NB4 (cell line): ENCODE data around the gene DHRS3.

Source experiments
- CTCF ChIP-seq: IDR thresholded peaks from one replicate; pipeline ENCODE4 v1.5.1; 2012; ENCODE audit warnings: low read depth, low read length
- MAX ChIP-seq: IDR thresholded peaks from 2 replicates; pipeline ENCODE4 v1.6.1; 2011; ENCODE audit warnings: low read depth, low read length
- MYC ChIP-seq: IDR thresholded peaks from 2 replicates; pipeline ENCODE4 v1.6.1; 2011; ENCODE audit warnings: low read depth, low read length
- POLR2A ChIP-seq: IDR thresholded peaks from 2 replicates; pipeline ENCODE4 v1.6.1; 2011; ENCODE audit warnings: mild to moderate bottlenecking; ENCODE audit not compliant: insufficient read length; ENCODE audit errors: extremely low read depth

GRCh38 chr1:12568009-12568767, 49.8 kb downstream of the DHRS3 start:
- TF ChIP-seq POLR2A (no peak), CTCF (no peak), MAX (no peak), MYC (no peak)
